Breast epithelium (tissue), 3 donors: ENCODE results near the gene PEF1.
A peak's percentile ranks its signal among the peaks of the same experiment; 100 is the strongest.

ENCODE experiments used
- CTCF ChIP-seq, 3 donors: fragments of 450-650 bp; IDR thresholded peaks; one replicate each; pipeline ENCODE4 v1.5.1; 2016 to 2017; ENCODE audit warnings: antibody characterized with exemption in 3 of 3, mild to moderate bottlenecking in 3 of 3, moderate library complexity in 3 of 3
- POLR2A ChIP-seq: fragments of 450-650 bp; IDR thresholded peaks from one replicate; pipeline ENCODE4 v1.6.1; 2016; ENCODE audit warnings: antibody characterized with exemption, mild to moderate bottlenecking, moderate library complexity
- POLR2AphosphoS5 ChIP-seq, 3 donors: sonication (generic); formaldehyde crosslinking; IDR thresholded peaks; one replicate each; pipeline ENCODE4 v1.6.1; 2017; ENCODE audit warnings: antibody characterized with exemption in 3 of 3

- TF ChIP-seq POLR2AphosphoS5 (IDR thresholded peaks at IDR 0.05) = no peak
- TF ChIP-seq CTCF (IDR thresholded peaks at IDR 0.05) = peak; percentile 33 to 68 (median 63)
- TF ChIP-seq POLR2A = no peak
Measured at GRCh38 chr1:31617916-31618746, 26.5 kb downstream of the PEF1 start.
